A549 (cell line): ENCODE measurements around the gene FADS6. TPM values are rescaled to one million over a fixed set of nuclear protein-coding genes. Genes with fewer than 3 reads are reported as not detected.

Experiments
- ATAC-seq, 2 experiments: fragments of 200-7000 bp in 1 of 2; fragments of >200 bp in 1 of 2; cut with Nextera tagmentation in 1 of 2; cut with Tn5 transposase in 1 of 2; 3 replicates each; pipeline versions ENCODE4 v1.8.0 to v1.9.1; 2018 to 2020; ENCODE audit warnings: mild to moderate bottlenecking in 1 of 2, moderate library complexity in 1 of 2
- CTCF ChIA-PET: fragments of 300-600 bp; sonication (Branson Sonifier 250); formaldehyde crosslinking; extraction: SDS; loops from one replicate; lab custom pipeline; 2021; ENCODE audit warnings: antibody characterized with exemption, inconsistent platforms; lab: Yijun Ruan, JAX
- POLR2A ChIA-PET: fragments of 350-600 bp; formaldehyde crosslinking; extraction: SDS; loops from one replicate; lab custom pipeline; 2021; ENCODE audit warnings: antibody characterized with exemption, inconsistent platforms; lab: Yijun Ruan, JAX
- DNase-seq, 2 experiments: peaks; one replicate each; pipeline versions ENCODE4 v3.0.0 to v3.0.0-alpha.2; 2011 to 2016; ENCODE audit warnings: low read depth in 1 of 2, low spot score in 1 of 2
- FAIRE-seq: peaks from 2 replicates; lab custom pipeline; 2011; peaks lifted over from hg19 to GRCh38; lab: Jason Lieb, UNC
- H3K27ac ChIP-seq, 2 experiments: fragments of >200 bp; sonication (Bioruptor Twin); formaldehyde crosslinking; 3 replicates each; pipeline ENCODE4 v1.5.1; 2016 to 2017
- H3K4me1 ChIP-seq: fragments of >200 bp; sonication (Bioruptor Twin); formaldehyde crosslinking; 3 replicates; pipeline ENCODE4 v1.6.1; 2016
- H3K4me2 ChIP-seq: fragments of >200 bp; sonication (Bioruptor Twin); formaldehyde crosslinking; 3 replicates; pipeline ENCODE4 v1.6.1; 2016
- H3K4me3 ChIP-seq: fragments of >200 bp; sonication (Bioruptor Twin); formaldehyde crosslinking; 3 replicates; pipeline ENCODE4 v1.5.1; 2016
- H3K9me3 ChIP-seq: fragments of >200 bp; sonication (Bioruptor Twin); formaldehyde crosslinking; 3 replicates; pipeline ENCODE4 v1.6.1; 2016
- ATOH8 ChIP-seq: fragments of 250-450 bp; sonication (Bioruptor Pico); IDR thresholded peaks from 2 replicates; pipeline ENCODE4 v1.5.0; 2020; ENCODE audit warnings: low read depth, mild to moderate bottlenecking, moderate library complexity
- BCL3 ChIP-seq: fragments of >200 bp; sonication (Bioruptor Twin); formaldehyde crosslinking; IDR thresholded peaks from 3 replicates; pipeline ENCODE4 v1.6.1; 2016
- CTCF ChIP-seq: fragments of >200 bp; sonication (Bioruptor Twin); formaldehyde crosslinking; IDR thresholded peaks from 3 replicates; pipeline ENCODE4 v1.5.1; 2016
- HOXB13 ChIP-seq: fragments of 250-450 bp; sonication (Bioruptor Pico); IDR thresholded peaks from 2 replicates; pipeline ENCODE4 v1.5.0; 2020; ENCODE audit warnings: low read depth, mild to moderate bottlenecking, moderate library complexity
- HOXB5 ChIP-seq: fragments of 250-450 bp; sonication (Bioruptor Pico); IDR thresholded peaks from 2 replicates; pipeline ENCODE4 v1.5.0; 2020; ENCODE audit warnings: mild to moderate bottlenecking, moderate library complexity
- JUN ChIP-seq, 2 experiments: fragments of >200 bp; sonication (Bioruptor Twin); formaldehyde crosslinking; IDR thresholded peaks; 2 replicates in 1 of 2; 3 replicates in 1 of 2; pipeline ENCODE4 v1.6.1; 2016 to 2017
- MAFK ChIP-seq: fragments of 450-650 bp; IDR thresholded peaks from 2 replicates; pipeline ENCODE4 v1.6.1; 2014; ENCODE audit not compliant: partially characterized antibody
- NR3C1 ChIP-seq: fragments of >200 bp; sonication (Bioruptor Twin); formaldehyde crosslinking; IDR thresholded peaks from 3 replicates; pipeline ENCODE4 v1.6.1; 2017
- PHF8 ChIP-seq: fragments of 200-600 bp; sonication (generic); IDR thresholded peaks from 2 replicates; pipeline ENCODE4 v1.6.1; 2016; ENCODE audit warnings: low read depth, mild to moderate bottlenecking, antibody characterized with exemption, moderate library complexity, borderline replicate concordance
- RARB ChIP-seq: fragments of 250-450 bp; sonication (Bioruptor Pico); IDR thresholded peaks from 2 replicates; pipeline ENCODE4 v1.8.0; 2021; ENCODE audit warnings: mild to moderate bottlenecking, moderate library complexity
- REST ChIP-seq: fragments of 200-600 bp; sonication (generic); IDR thresholded peaks from 2 replicates; pipeline ENCODE4 v1.6.1; 2016; ENCODE audit warnings: antibody characterized with exemption, mild to moderate bottlenecking, moderate library complexity
- ZFP36 ChIP-seq: fragments of 450-650 bp; IDR thresholded peaks from 2 replicates; pipeline ENCODE4 v1.6.1; 2014; ENCODE audit warnings: borderline replicate concordance; ENCODE audit not compliant: partially characterized antibody
- ZNF302 ChIP-seq: fragments of 250-450 bp; sonication (Bioruptor Pico); IDR thresholded peaks from 2 replicates; pipeline ENCODE4 v1.9.0; 2021; ENCODE audit warnings: inconsistent platforms, mild to moderate bottlenecking, moderate library complexity
- WGBS: methylation state at CpG from one replicate; pipeline ENCODE4 v1.1.6; 2017; ENCODE audit errors: missing lambda C conversion rate; 5-methylcytosine and 5-hydroxymethylcytosine counted together
- polyA plus RNA-seq, 4 experiments: library from polyadenylated mRNA; depleted of rRNA in 3 of 4; stranded (reverse); fragments of >200 nt; fragmentation: RNase III in 1 of 4; extraction: RNeasy Plus Mini Kit Qiagen cat#74134 plus additional on column Dnase treatment in 1 of 4; gene quantifications; 2 replicates in 3 of 4; 3 replicates in 1 of 4; pipeline ENCODE4 v1.2.3, GENCODE V29; 2011 to 2017

Gene FADS6
- polyA plus RNA-seq, 2 of the 4 experiments (the other 2 are of a cell fraction) = 0.04 TPM; not detected in 1

GRCh38 chr17:74838274-74838673 lies 55.2 kb downstream of the FADS6 start (continued):
- no peak for TF ChIP-seq ZFP36
- no peak for TF ChIP-seq REST

- WGBS = 89% methylated on average over 18 of the region's 19 CpGs
- ATAC-seq = no peak
- POLR2A ChIA-PET = no interaction called here
Measured at GRCh38 chr17:74836691-74837467, 56.6 kb downstream of the FADS6 start.

GRCh38 chr17:74836191-74836590 lies 57.2 kb downstream of the FADS6 start:
- POLR2A ChIA-PET = no interaction called here
- 89% methylated on average over 26 of the region's 26 CpGs for WGBS

More at GRCh38 chr17:74836691-74837467, 56.6 kb downstream of the FADS6 start:
- CTCF ChIA-PET = interaction anchor here (3.2 to 42.4 kb wide), 4 partner anchors 13 to 48 kb away, joined by 11 to 1302 read pairs (median 438); partner anchors contain the start of genes FDXR, GRIN2C and NAT9
- Histone ChIP-seq H3K4me1 (no peaks in the 10 kb centered on the region; the same call in 2 of the 3 replicates), H3K27ac (no peak overlapping the region), H3K4me3 (no peak overlapping the region)
- no peak for DNase-seq
- no peak for TF ChIP-seq ZNF302 (CRISPR knock-in tag)
- no peak for TF ChIP-seq RARB (CRISPR knock-in tag)
- TF ChIP-seq, all 56 proteins: peak for 0
- no peak for FAIRE-seq
- Histone ChIP-seq H3K4me2 (no peak overlapping the region), H3K9me3 (no peaks in the 10 kb centered on the region)

More at GRCh38 chr17:74836191-74836590, 57.2 kb downstream of the FADS6 start:
- FAIRE-seq (no peak), ATAC-seq (no peak), DNase-seq (no peak)
- Histone ChIP-seq H3K9me3 (no peaks in the 10 kb centered on the region), H3K27ac (no peak overlapping the region), H3K4me2 (no peak overlapping the region), H3K4me1 (no peaks in the 10 kb centered on the region; the same call in 2 of the 3 replicates), H3K4me3 (no peak overlapping the region)
- TF ChIP-seq BCL3 (no peak), ATOH8 (no peak), HOXB5 (CRISPR knock-in tag) (no peak), REST (no peak), HOXB13 (CRISPR knock-in tag) (no peak), JUN (IDR thresholded peaks at IDR 0.05) (no peak), NR3C1 (no peak), CTCF (no peak), PHF8 (no peak), MAFK (no peak)
- CTCF ChIA-PET = interaction anchor here (3.2 to 42.4 kb wide), 4 partner anchors 14 to 47 kb away, joined by 11 to 1302 read pairs (median 438); partner anchors contain the start of genes FDXR, GRIN2C and NAT9
